GM12878 (cell line): ENCODE data around the gene POC1B. TPM values are rescaled to one million over a fixed set of nuclear protein-coding genes. Genes with fewer than 3 reads are reported as not detected.

ENCODE experiments used
- ATAC-seq: fragments of 200-7000 bp; cut with Tn5 transposase; 3 replicates; pipeline ENCODE4 v1.9.1; 2020; ENCODE audit warnings: mild to moderate bottlenecking, moderate library complexity
- BruUV-seq: library from RNA; stranded (reverse); fragments of 400-500 nt; replicated peaks from 2 replicates; lab custom pipeline; 2021; lab: Mats Ljungman, UMichigan
- CTCF ChIA-PET: fragments of 300-600 bp; sonication (Branson Sonifier 250); formaldehyde crosslinking; extraction: SDS; loops from one replicate; lab custom pipeline; 2021; ENCODE audit warnings: inconsistent platforms; lab: Yijun Ruan, JAX
- POLR2A ChIA-PET: fragments of 350-600 bp; formaldehyde crosslinking; extraction: SDS; loops from one replicate; lab custom pipeline; 2021; ENCODE audit warnings: inconsistent platforms; lab: Charles Lee
- RAD21 ChIA-PET: fragments of 300-600 bp; sonication (Branson Sonifier 250); formaldehyde crosslinking; loops from one replicate; lab custom pipeline; 2023; ENCODE audit warnings: antibody characterized with exemption; ENCODE audit not compliant: unreplicated experiment; lab: Charles Lee
- SMC1A ChIA-PET: fragments of 300-600 bp; sonication (Branson Sonifier 250); formaldehyde crosslinking; loops from one replicate; lab custom pipeline; 2023; ENCODE audit not compliant: unreplicated experiment, uncharacterized antibody; lab: Charles Lee
- DNase-seq: peaks from one replicate; pipeline ENCODE4 v3.0.0-alpha.2; 2011; ENCODE audit warnings: low read depth, low spot score
- FAIRE-seq: peaks from 3 replicates; lab custom pipeline; 2011; peaks lifted over from hg19 to GRCh38; lab: Jason Lieb, UNC
- H2AFZ ChIP-seq: 2 replicates; pipeline ENCODE4 v1.6.0; 2011; ENCODE audit warnings: low read depth, low read length, control low read depth; ENCODE audit not compliant: control insufficient read depth
- H3K27ac ChIP-seq: 2 replicates; pipeline ENCODE4 v1.5.1; 2011; ENCODE audit warnings: control low read depth; ENCODE audit not compliant: control insufficient read depth, insufficient read depth
- H3K27me3 ChIP-seq, 2 experiments: replicated peaks in 1 of 2; 2 replicates each; pipeline versions ENCODE4 v1.6.0 to v1.6.1; 2011; ENCODE audit warnings: low read length in 1 of 2; ENCODE audit not compliant: control insufficient read depth in 2 of 2, insufficient read depth in 2 of 2
- H3K36me3 ChIP-seq, 2 experiments: 2 replicates each; pipeline ENCODE4 v1.5.1; 2011; ENCODE audit warnings: low read length in 1 of 2; ENCODE audit not compliant: control insufficient read depth in 2 of 2, insufficient read depth in 2 of 2
- H3K4me1 ChIP-seq: 2 replicates; pipeline ENCODE4 v1.6.1; 2011; ENCODE audit warnings: mild to moderate bottlenecking, low read length, moderate library complexity, mixed read lengths; ENCODE audit not compliant: control insufficient read depth, insufficient read depth
- H3K4me2 ChIP-seq: 2 replicates; pipeline ENCODE4 v1.6.0; 2011; ENCODE audit warnings: control low read depth; ENCODE audit not compliant: control insufficient read depth, insufficient read depth
- H3K4me3 ChIP-seq: fragments of 200-600 bp; sonication (generic); 2 replicates; pipeline ENCODE4 v1.5.1; 2016
- H3K79me2 ChIP-seq: 2 replicates; pipeline ENCODE4 v1.6.0; 2011; ENCODE audit warnings: low read length; ENCODE audit not compliant: control insufficient read depth, insufficient read depth
- H3K9ac ChIP-seq: 2 replicates; pipeline ENCODE4 v1.8.0; 2011; ENCODE audit warnings: low read length, control low read depth, mixed read lengths; ENCODE audit not compliant: control insufficient read depth, insufficient read depth
- H3K9me3 ChIP-seq: replicated peaks from 3 replicates; pipeline ENCODE4 v1.5.1; 2011; ENCODE audit warnings: mild to moderate bottlenecking, low read length; ENCODE audit not compliant: control insufficient read depth, insufficient read depth
- H4K20me1 ChIP-seq: 2 replicates; pipeline ENCODE4 v1.6.0; 2011; ENCODE audit not compliant: control insufficient read depth, insufficient read depth
- ATF7 ChIP-seq: fragments of 450-650 bp; IDR thresholded peaks from 2 replicates; pipeline ENCODE4 v1.6.1; 2016; ENCODE audit warnings: low read depth, mild to moderate bottlenecking
- CREB1 ChIP-seq: IDR thresholded peaks from 2 replicates; pipeline ENCODE4 v1.6.1; 2012; ENCODE audit warnings: low read depth, mild to moderate bottlenecking, inconsistent platforms
- EED ChIP-seq: sonication (generic); IDR thresholded peaks from 2 replicates; pipeline ENCODE4 v1.6.1; 2016; ENCODE audit warnings: antibody characterized with exemption, low read depth
- NFYB ChIP-seq: IDR thresholded peaks from 2 replicates; pipeline ENCODE4 v1.6.1; 2011; ENCODE audit warnings: low read depth, mild to moderate bottlenecking, low read length, improper control_type of control experiment, moderate library complexity; ENCODE audit not compliant: insufficient read depth
- PAX8 ChIP-seq: fragments of 450-650 bp; IDR thresholded peaks from 2 replicates; pipeline ENCODE4 v1.6.1; 2017; ENCODE audit warnings: mild to moderate bottlenecking, moderate library complexity
- POLR2AphosphoS2 ChIP-seq: IDR thresholded peaks from 2 replicates; pipeline ENCODE4 v1.6.1; 2011; ENCODE audit warnings: low read depth, mild to moderate bottlenecking, low read length, improper control_type of control experiment, moderate library complexity
- SIX5 ChIP-seq: IDR thresholded peaks from 2 replicates; pipeline ENCODE4 v1.6.1; 2011; ENCODE audit warnings: mild to moderate bottlenecking, low read depth, low read length, moderate library complexity; ENCODE audit not compliant: severe bottlenecking
- STAT3 ChIP-seq: IDR thresholded peaks from 2 replicates; pipeline ENCODE4 v1.6.1; 2011; ENCODE audit warnings: low read depth, low read length, improper control_type of control experiment
- TAF1 ChIP-seq: IDR thresholded peaks from 2 replicates; pipeline ENCODE4 v1.6.1; 2011; ENCODE audit warnings: mild to moderate bottlenecking, low read depth, low read length, borderline replicate concordance
- ZSCAN29 ChIP-seq: fragments of 450-650 bp; IDR thresholded peaks from 2 replicates; pipeline ENCODE4 v1.6.1; 2017; ENCODE audit warnings: mild to moderate bottlenecking, moderate library complexity
- WGBS: methylation state at CpG from one replicate; pipeline ENCODE4 v1.1.6; 2016; ENCODE audit warnings: low lambda C conversion rate; ENCODE audit not compliant: insufficient replicate concordance, insufficient coverage; ENCODE audit errors: missing lambda C conversion rate; 5-methylcytosine and 5-hydroxymethylcytosine counted together
- in situ Hi-C: fragments of 300-500 bp; cut with MboI; formaldehyde crosslinking; loops from 9 replicates; pipeline ENCODE4 v1.14.3; 2018; ENCODE audit warnings: mixed read lengths
- intact Hi-C: fragments of 100-400 bp; cut with micrococcal nuclease; formaldehyde crosslinking; loops from one replicate; pipeline ENCODE4 v1.14.2; 2022; ENCODE audit not compliant: unreplicated experiment
- polyA plus RNA-seq, 11 experiments: library from polyadenylated mRNA; depleted of rRNA in 4 of 11; unstranded in 6 of 11; stranded (reverse) in 5 of 11; fragments of >200 nt; fragmentation: Nextera tagmentation in 4 of 11; fragmentation: Illumina TruSeq in 1 of 11; extraction: Ambion mirVana in 4 of 11; extraction: Trizol in 1 of 11; gene quantifications; 1 replicate in 1 of 11; 2 replicates in 10 of 11; pipeline versions ENCODE4 v1.2.1 to v1.2.3, GENCODE V29; 2011 to 2016; ENCODE audit warnings: inconsistent platforms in 2 of 11, missing spikeins in 2 of 11, low read depth in 1 of 11
- total RNA-seq, 4 experiments: library from RNA; depleted of rRNA in 3 of 4; stranded (reverse); fragments of >200 nt in 3 of 4; fragmentation: Illumina TruSeq in 1 of 4; extraction: Trizol in 1 of 4; gene quantifications; 2 replicates each; pipeline versions ENCODE4 v1.2.1 to v1.2.3, GENCODE V29; 2013 to 2021
- TF ChIP-seq, protein P1 (sequence below): IDR thresholded peaks from 2 replicates; pipeline ENCODE4 v1.6.1; 2011; ENCODE audit warnings: mild to moderate bottlenecking, low read depth, low read length, moderate library complexity; ENCODE audit not compliant: insufficient replicate concordance

POC1B gene
- total and polyA plus RNA-seq, 10 of the 15 experiments (the other 5 are each of a cell fraction or from before 2014, with no cell fraction given) = 4.4 to 17.8 (median 11.3) TPM

GRCh38 chr12:89525824-89526770 lies at the start of gene POC1B (continued):
- TF ChIP-seq, protein P1, sequence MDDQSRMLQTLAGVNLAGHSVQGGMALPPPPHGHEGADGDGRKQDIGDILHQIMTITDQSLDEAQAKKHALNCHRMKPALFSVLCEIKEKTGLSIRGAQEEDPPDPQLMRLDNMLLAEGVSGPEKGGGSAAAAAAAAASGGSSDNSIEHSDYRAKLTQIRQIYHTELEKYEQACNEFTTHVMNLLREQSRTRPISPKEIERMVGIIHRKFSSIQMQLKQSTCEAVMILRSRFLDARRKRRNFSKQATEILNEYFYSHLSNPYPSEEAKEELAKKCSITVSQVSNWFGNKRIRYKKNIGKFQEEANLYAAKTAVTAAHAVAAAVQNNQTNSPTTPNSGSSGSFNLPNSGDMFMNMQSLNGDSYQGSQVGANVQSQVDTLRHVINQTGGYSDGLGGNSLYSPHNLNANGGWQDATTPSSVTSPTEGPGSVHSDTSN = no peak
- no peak for TF ChIP-seq NFYB

GRCh38 chr12:89575374-89575773 lies 49.5 kb upstream of the POC1B start:
- Histone ChIP-seq H3K27me3 (no peaks in the 10 kb centered on the region), H3K4me3 (no peak overlapping the region), H3K4me2 (no peak overlapping the region), H3K79me2 (no peaks in the 10 kb centered on the region), H3K4me1 (no peaks in the 10 kb centered on the region), H2AFZ (no peak overlapping the region), H3K9me3 (no peaks in the 10 kb centered on the region), H3K36me3 (no peaks in the 10 kb centered on the region), H4K20me1 (no peaks in the 10 kb centered on the region), H3K9ac (no peak overlapping the region), H3K27ac (no peak overlapping the region)
- POLR2A ChIA-PET = interaction anchor here (0.7 kb wide), 1 partner anchor 8 kb away, joined by 4 read pairs; no protein-coding TSS in a partner anchor
- FAIRE-seq (no peak), DNase-seq (no peak), ATAC-seq (no peak)
- 97% methylated on average over 1 of the region's 1 CpG for WGBS
- CTCF ChIA-PET = interaction anchor here (0.9 to 1.1 kb wide), 2 partner anchors 31 to 527 kb away, joined by 3 to 6 read pairs; no protein-coding TSS in a partner anchor
- intact Hi-C loops = no loop called here
- no TSS peak for BruUV-seq
- in situ Hi-C loops = no loop called here
- SMC1A ChIA-PET = no interaction called here
- no peak for TF ChIP-seq ZSCAN29
- TF ChIP-seq CREB1 = no peak
- no peak for TF ChIP-seq POLR2AphosphoS2
- no peak for TF ChIP-seq EED
- no peak for TF ChIP-seq PAX8
- TF ChIP-seq SIX5 = no peak
- TF ChIP-seq STAT3 = no peak
- no peak for TF ChIP-seq ATF7
- no peak for TF ChIP-seq TAF1
- RAD21 ChIA-PET = interaction anchor here (0.7 kb wide), 1 partner anchor 18 kb away, joined by 3 read pairs; no protein-coding TSS in a partner anchor
